Activated CD4-positive, alpha-beta T cell treated with anti-CD3 and anti-CD28 coated beads, Interleukin-2, amount 10 ng/mL, durations not matched to agents 24 days and 14 days (primary cell): ENCODE measurements around the gene RASGEF1C. TPM values are rescaled to one million over a fixed set of nuclear protein-coding genes. Genes with fewer than 3 reads are reported as not detected.
"Not testable (repeated sequence)": the region's sequence is repeated elsewhere in the genome, so short reads cannot be mapped to it uniquely, and the experiment has no call there.

ENCODE experiments used
- DNase-seq: peaks from one replicate; pipeline ENCODE4 v3.0.0; 2022
- H3K27ac Mint-ChIP-seq: one replicate; pipeline ENCODE4 v1.8.0; 2022; ENCODE audit warnings: mild to moderate bottlenecking, mixed read lengths
- H3K27me3 Mint-ChIP-seq: one replicate; pipeline ENCODE4 v1.8.0; 2022; ENCODE audit warnings: mixed read lengths
- H3K36me3 Mint-ChIP-seq: one replicate; pipeline ENCODE4 v1.8.0; 2022; ENCODE audit warnings: low read depth, mild to moderate bottlenecking, mixed read lengths
- H3K4me1 Mint-ChIP-seq: one replicate; pipeline ENCODE4 v1.8.0; 2021; ENCODE audit warnings: mixed read lengths
- H3K4me3 Mint-ChIP-seq: one replicate; pipeline ENCODE4 v1.8.0; 2022; ENCODE audit warnings: mild to moderate bottlenecking, moderate library complexity, mixed read lengths
- H3K9me3 Mint-ChIP-seq: one replicate; pipeline ENCODE4 v1.8.0; 2021; ENCODE audit warnings: mixed read lengths
- intact Hi-C: fragments of 100-400 bp; cut with micrococcal nuclease; formaldehyde crosslinking; loops from one replicate; pipeline ENCODE4 v1.15.1; 2023
- total RNA-seq: library from RNA; stranded (reverse); gene quantifications from 2 replicates; pipeline ENCODE4 v1.2.3, GENCODE V29; 2022

The RASGEF1C gene
- total RNA-seq, 1 donor from 2014 or later, result not detected

DNA sequence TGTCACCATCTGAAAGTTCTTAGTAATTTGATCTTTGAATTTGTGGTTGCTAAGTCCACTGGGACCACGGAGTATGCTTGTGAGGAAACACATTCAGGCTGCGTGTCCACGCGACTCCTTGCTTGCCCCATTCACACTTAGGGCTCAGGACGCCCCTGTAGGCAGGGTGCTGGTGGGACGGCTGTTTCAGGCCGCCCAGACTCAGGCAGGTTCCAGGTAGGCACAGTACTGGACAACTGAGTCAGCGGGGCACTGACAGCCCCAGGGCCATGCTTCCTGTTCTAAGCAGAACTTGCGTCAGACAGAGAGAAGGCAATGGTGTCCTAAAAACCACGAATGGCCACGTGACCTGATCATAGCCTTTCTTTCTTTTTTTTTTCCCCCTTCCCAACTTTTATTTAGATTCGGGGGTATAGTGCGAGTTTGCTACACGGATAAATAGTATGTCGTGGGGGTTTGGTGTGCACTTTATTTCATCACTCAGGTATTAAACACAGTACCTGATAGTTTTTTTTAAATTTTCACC is 7.7 kb upstream of the RASGEF1C start:
- H3K4me1 Mint-ChIP-seq, result no peaks in the 10 kb centered on the region
- no peak for DNase-seq
- no peaks in the 10 kb centered on the region for H3K27me3 Mint-ChIP-seq
- H3K9me3 Mint-ChIP-seq, result peaks cover 15% of the 10 kb centered on the region
- H3K36me3 Mint-ChIP-seq, result no peaks in the 10 kb centered on the region
- H3K4me3 Mint-ChIP-seq, result no peak overlapping the region
- intact Hi-C loops, result no loop called here
- H3K27ac Mint-ChIP-seq, result no peak overlapping the region

DNA sequence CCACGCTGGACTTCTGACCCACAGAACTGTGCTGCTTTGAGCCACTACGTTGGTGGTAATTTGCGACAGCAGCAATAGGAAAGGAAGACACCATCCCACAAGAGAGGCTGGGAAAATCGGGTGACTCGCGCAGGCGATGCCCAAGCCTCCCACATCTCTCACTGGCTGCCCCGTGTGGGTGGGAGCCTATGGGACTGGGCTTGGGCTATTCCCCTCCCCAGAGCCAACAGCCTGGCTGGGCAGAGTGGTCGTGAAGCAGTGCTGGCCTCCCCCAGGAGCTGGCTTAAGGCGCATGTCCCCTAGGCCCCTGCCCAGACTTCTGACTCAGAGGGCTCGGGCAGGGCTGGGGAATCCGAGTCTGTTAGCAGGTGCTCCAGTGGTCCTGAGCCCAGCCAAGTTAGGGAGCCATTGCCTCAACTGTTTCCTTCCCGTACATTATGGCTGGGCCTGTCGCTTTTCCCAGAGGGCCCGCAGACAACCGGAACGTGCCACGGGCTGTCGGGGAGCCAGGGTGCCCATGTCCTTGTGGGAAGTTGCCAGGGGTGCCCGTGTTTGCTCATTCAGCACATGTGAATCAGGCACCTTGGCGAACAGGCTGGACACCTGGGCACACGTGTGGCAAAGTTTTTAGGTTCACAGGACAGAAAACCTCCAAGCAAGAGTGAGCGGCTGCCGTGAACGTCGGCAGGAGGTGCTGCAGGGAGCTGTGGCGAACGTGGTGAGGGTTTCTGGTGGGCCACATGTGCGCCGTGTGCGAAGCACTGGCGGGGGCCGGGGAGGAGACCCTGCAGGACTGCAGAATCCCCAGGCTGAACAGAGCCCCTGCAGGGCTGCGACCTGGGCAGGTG is 7.0 kb upstream of the RASGEF1C start:
- intact Hi-C loops, result no loop called here
- DNase-seq, result no peak
- Mint-ChIP-seq H3K36me3 (no peaks in the 10 kb centered on the region), H3K9me3 (peaks cover 15% of the 10 kb centered on the region), H3K27me3 (no peaks in the 10 kb centered on the region), H3K4me3 (no peak overlapping the region), H3K27ac (no peak overlapping the region), H3K4me1 (no peaks in the 10 kb centered on the region)

DNA sequence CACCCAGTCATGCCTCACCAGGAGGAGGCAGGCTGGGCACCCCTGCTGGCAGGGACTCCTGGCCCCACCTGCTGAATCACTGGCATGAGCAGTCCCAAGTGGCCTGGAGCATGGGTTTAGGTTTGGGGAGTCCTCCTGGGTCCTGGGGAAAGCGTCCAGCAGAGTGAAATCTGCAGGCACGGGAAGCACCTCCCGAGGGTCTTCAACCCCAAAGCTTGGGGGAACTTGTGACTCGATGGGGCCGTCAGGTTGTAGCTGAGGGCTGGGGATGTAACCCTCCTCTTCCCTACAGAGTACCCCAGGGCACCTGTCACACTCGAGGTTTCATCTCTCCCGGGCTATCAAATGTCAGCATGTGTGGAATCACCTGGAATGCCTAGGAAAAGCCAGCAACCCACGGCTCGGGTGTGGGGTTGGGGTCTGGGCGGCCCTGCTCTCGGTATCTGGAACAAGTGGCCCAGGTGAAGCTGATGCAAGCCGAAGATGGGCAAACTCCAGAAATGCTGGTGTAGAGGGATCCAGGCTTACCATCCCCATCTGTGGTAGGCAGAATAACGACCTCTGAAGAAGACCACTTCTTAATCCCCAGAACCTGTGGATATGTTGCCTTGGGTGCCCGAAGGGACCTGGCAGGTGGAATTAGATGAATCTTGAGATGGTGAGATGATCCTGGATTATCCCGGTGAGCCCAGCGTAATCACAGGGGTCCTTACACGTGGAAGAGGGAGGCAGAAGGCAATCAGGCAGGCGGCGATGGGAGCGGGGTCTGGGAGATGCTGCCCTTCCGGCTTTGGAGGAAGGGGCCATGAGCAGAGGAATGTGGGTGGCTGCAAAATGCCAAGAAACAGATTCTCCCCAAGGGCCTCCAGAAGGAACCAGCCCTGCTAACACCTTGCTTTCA is 6.1 kb upstream of the RASGEF1C start:
- Mint-ChIP-seq H3K4me3 (no peak overlapping the region), H3K27me3 (no peaks in the 10 kb centered on the region), H3K36me3 (no peaks in the 10 kb centered on the region), H3K27ac (no peak overlapping the region), H3K4me1 (no peaks in the 10 kb centered on the region), H3K9me3 (peaks cover 12% of the 10 kb centered on the region)
- intact Hi-C loops, result no loop called here
- DNase-seq, result no peak

DNA sequence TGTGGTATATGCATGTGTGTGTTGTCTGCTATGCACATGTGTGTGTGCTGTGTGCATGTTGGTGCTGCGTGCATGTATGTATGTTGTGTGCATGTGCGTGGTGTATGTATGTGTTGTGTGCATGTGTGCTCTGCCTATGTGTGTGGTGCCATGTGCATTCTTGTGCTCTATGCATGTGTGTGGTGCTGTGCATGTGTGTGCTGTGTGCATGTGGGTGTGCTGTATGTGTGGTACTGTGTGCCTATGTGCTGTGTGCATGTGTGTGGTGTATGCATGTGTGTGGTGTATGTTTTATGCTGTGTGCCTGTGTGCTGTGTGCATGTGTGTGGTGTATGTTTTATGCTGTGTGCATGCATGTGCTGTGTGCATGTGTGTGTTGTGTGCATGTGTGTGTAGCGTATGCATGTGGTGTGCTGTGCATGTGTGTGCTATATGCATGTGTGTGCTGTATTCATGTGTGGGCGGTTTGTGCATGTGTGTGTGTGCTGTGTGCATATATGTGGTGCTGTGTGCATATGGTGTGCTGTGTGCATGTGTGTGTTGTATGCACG is 4.7 kb upstream of the RASGEF1C start:
- peaks cover 3% of the 10 kb centered on the region for H3K27me3 Mint-ChIP-seq
- no peak overlapping the region for H3K4me3 Mint-ChIP-seq
- no peak for DNase-seq
- intact Hi-C loops, result no loop called here
- no peaks in the 10 kb centered on the region for H3K4me1 Mint-ChIP-seq
- no peak overlapping the region for H3K27ac Mint-ChIP-seq
- no peaks in the 10 kb centered on the region for H3K36me3 Mint-ChIP-seq
- peaks cover 7% of the 10 kb centered on the region for H3K9me3 Mint-ChIP-seq

DNA sequence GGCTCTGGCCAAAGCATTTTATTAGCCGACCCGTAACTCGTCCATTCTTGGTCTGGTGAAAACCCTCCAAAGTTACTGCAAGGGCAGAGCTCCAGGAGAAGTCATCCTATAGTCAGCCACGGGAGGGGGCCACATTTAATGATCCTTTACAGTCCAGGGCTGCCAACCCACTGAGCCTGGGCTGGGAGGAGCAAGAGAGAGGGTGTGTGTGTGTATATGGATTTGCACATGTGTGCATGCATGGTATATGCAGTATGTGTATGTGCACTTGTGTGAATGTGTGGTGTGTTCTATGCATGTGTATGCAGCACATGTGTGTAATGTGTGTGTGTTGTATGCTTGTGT is 4.2 kb upstream of the RASGEF1C start:
- Mint-ChIP-seq H3K27me3 (peaks cover 6% of the 10 kb centered on the region), H3K36me3 (no peaks in the 10 kb centered on the region), H3K4me3 (no peak overlapping the region), H3K4me1 (peaks cover 3% of the 10 kb centered on the region), H3K9me3 (peaks cover 7% of the 10 kb centered on the region), H3K27ac (no peak overlapping the region)
- intact Hi-C loops, result no loop called here
- no peak for DNase-seq

- peaks cover 12% of the 10 kb centered on the region for H3K27me3 Mint-ChIP-seq
- H3K4me1 Mint-ChIP-seq, result peaks cover 4% of the 10 kb centered on the region
- no peak overlapping the region for H3K4me3 Mint-ChIP-seq
- intact Hi-C loops, result no loop called here
- H3K27ac Mint-ChIP-seq, result no peak overlapping the region
- peaks cover 7% of the 10 kb centered on the region for H3K9me3 Mint-ChIP-seq
- no peak for DNase-seq
- H3K36me3 Mint-ChIP-seq, result no peaks in the 10 kb centered on the region
Observed at GRCh38 chr5:180212363-180213255, 3.6 kb upstream of the RASGEF1C start.

DNA sequence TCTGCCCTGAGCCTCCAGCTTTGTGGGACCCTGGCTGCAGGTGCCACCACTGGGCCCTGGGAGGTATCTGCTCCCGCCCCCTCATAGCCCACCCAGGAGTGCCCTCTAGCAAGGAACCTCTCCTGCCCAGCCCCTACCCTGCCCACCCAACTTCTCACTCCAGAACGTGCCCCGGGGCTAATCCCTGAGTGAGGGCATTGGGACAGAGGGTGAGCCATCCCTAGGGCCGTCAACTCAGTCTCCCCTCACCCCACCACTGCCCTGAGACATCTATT is 2.7 kb upstream of the RASGEF1C start:
- no peak overlapping the region for H3K27ac Mint-ChIP-seq
- intact Hi-C loops, result no loop called here
- H3K27me3 Mint-ChIP-seq, result peaks cover 15% of the 10 kb centered on the region
- no peak for DNase-seq
- H3K4me1 Mint-ChIP-seq, result peaks cover 4% of the 10 kb centered on the region
- H3K4me3 Mint-ChIP-seq, result no peak overlapping the region
- H3K36me3 Mint-ChIP-seq, result no peaks in the 10 kb centered on the region
- peaks cover 7% of the 10 kb centered on the region for H3K9me3 Mint-ChIP-seq

DNA sequence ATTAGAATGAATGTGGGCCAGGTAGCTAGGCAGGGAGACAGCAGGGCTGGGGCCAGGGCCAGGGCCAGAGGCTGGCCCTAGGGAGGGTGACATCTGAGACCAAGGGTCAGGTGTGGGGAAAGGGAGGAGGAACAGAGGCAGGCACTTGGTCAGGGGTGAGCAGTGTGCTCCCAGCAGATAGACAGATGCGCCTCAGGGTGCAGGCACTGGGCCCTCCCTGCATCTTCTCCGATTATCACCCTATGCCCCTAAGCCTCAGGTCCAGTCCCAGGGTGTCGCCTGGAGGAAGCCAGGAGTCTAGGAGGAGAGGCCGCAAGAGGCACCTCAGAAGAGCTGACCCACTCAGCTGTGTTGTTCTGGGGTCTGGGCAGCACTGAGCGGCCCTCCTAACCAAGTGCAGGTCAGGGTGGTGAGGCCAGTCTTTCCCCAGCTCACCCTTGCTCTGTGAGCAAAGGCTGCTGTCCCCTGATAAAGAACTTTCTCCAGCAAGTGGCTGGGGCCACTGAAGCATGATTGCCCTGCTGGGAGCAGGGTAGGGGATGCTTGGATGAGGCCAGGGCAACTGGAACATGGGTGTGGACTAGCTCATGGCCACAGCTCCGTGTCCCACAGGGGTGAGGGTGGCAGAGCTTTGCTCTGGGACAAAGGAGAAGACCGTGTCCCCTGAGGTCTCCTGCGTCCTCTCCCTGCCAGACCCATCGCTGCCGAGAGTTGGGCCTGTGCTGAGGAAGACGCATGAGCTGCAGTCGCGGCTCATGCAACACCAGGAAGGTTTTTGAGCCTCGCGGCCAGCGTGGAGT is 2.1 kb upstream of the RASGEF1C start:
- intact Hi-C loops, result no loop called here
- Mint-ChIP-seq H3K27me3 (peaks cover 18% of the 10 kb centered on the region), H3K4me1 (peaks cover 4% of the 10 kb centered on the region), H3K9me3 (peaks cover 7% of the 10 kb centered on the region), H3K27ac (no peak overlapping the region), H3K36me3 (no peaks in the 10 kb centered on the region), H3K4me3 (no peak overlapping the region)
- DNase-seq, result no peak

- peaks cover 21% of the 10 kb centered on the region for H3K27me3 Mint-ChIP-seq
- intact Hi-C loops, H3K9me3 Mint-ChIP-seq, DNase-seq, H3K27ac Mint-ChIP-seq, H3K4me3 Mint-ChIP-seq, H3K4me1 Mint-ChIP-seq, H3K36me3 Mint-ChIP-seq: not testable (repeated sequence)
Observed at GRCh38 chr5:180210077-180210476, 1.1 kb upstream of the RASGEF1C start.

DNA sequence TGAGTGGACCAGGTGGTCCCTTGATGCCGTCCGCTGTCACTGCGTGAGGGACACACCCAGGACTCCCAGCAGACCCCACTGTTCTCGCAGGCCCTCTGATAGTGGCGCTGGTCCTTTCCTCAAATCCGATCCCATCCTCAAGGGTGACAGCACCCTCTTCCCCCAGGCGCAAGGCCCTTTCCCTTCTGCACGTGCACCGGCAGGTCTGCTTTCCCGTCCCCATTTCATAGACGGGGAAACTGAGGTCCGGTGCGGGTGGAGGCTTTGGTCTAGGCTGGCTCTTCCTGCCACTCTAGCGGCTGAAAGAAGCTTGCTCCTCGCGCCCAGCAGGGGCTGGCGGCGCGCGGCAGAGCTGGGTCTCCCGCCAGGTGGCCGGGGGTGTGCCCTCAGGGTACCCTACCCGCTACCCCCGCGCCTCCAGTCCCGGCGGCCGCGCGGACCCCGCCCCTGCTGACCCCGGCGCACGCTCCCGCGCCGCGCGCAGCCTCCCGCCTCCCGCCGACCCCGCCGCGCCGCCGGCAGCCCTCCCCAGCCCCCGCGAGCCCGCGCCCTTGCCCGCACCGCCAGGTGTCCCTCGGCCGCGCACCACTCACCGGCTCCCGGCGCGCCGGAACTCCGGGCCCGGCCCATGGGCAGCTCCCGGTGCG is 453 bp downstream of the RASGEF1C start:
- H3K9me3 Mint-ChIP-seq, result peaks cover under 1% of the 10 kb centered on the region
- DNase-seq, result no peak
- no peak overlapping the region for H3K27ac Mint-ChIP-seq
- H3K36me3 Mint-ChIP-seq, result no peaks in the 10 kb centered on the region
- intact Hi-C loops, result loop anchor here (1.0 to 10.0 kb wide), 3 partner anchors 82 to 116 kb away; partner anchors contain the start of gene MAPK9
- H3K4me1 Mint-ChIP-seq, result peaks cover 4% of the 10 kb centered on the region
- peak overlapping the region; percentile 28 for H3K4me3 Mint-ChIP-seq
- H3K27me3 Mint-ChIP-seq, result peaks cover 21% of the 10 kb centered on the region

DNA sequence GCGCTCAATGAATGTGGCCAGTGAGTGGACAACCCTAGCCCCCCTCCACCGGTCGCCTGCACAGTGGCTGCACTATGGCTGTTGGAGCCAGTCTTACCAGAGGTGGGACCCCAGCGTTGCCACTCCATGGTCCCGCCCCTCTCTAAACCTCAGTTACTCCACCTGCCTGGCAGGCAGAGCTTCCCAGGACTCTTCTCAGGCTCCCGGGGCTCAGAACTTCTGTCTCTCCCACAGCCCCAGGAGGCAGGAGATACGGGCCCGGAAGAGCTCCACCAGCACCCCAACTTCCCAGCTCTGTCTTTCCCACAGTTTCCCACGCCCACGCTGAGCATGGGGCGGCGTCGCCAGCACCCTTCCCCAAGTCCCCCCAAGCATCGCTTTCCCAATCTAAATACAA is 975 bp downstream of the RASGEF1C start:
- Mint-ChIP-seq H3K36me3 (no peaks in the 10 kb centered on the region), H3K4me3 (peak overlapping the region; percentile 28), H3K27ac (no peak overlapping the region), H3K9me3 (no peaks in the 10 kb centered on the region), H3K27me3 (peaks cover 21% of the 10 kb centered on the region), H3K4me1 (peaks cover 4% of the 10 kb centered on the region)
- no peak for DNase-seq
- intact Hi-C loops, result loop anchor here (1.0 to 10.0 kb wide), 3 partner anchors 82 to 117 kb away; partner anchors contain the start of gene MAPK9

GRCh38 chr5:180207593-180207992 is 1.4 kb downstream of the RASGEF1C start:
- intact Hi-C loops, result loop anchor here (5.0 to 10.0 kb wide), 2 partner anchors 85 to 117 kb away; partner anchors contain the start of gene MAPK9
- H3K36me3 Mint-ChIP-seq, result no peaks in the 10 kb centered on the region
- peaks cover 4% of the 10 kb centered on the region for H3K4me1 Mint-ChIP-seq
- H3K4me3 Mint-ChIP-seq, result no peak overlapping the region
- H3K27ac Mint-ChIP-seq, result no peak overlapping the region
- no peaks in the 10 kb centered on the region for H3K9me3 Mint-ChIP-seq
- no peak for DNase-seq
- peaks cover 21% of the 10 kb centered on the region for H3K27me3 Mint-ChIP-seq
